AG04450 (cell line): Measurements from ENCODE around the gene OPHN1. TPM values are rescaled to one million over a fixed set of nuclear protein-coding genes. Genes with fewer than 3 reads are reported as not detected.
"Not testable (repeated sequence)": the region's sequence is repeated elsewhere in the genome, so short reads cannot be mapped to it uniquely, and the experiment has no call there.

Source experiments
- CTCF ChIA-PET: fragments of 300-600, 350-600 bp; formaldehyde crosslinking; extraction: SDS; loops from one replicate; lab custom pipeline; 2022; ENCODE audit warnings: antibody characterized with exemption, inconsistent platforms; lab: Charles Lee
- POLR2A ChIA-PET: fragments of 350-600 bp; formaldehyde crosslinking; extraction: SDS; loops from one replicate; lab custom pipeline; 2021; ENCODE audit warnings: antibody characterized with exemption, inconsistent platforms; lab: Yijun Ruan, JAX
- DNase-seq: peaks from one replicate; pipeline ENCODE4 v3.0.0-alpha.2; 2011; ENCODE audit warnings: low read depth, low spot score
- H3K27ac ChIP-seq: one replicate; pipeline ENCODE4 v1.5.1; 2012; ENCODE audit warnings: low read depth, low read length, control low read depth
- H3K27me3 ChIP-seq: one replicate; pipeline ENCODE4 v1.6.0; 2012; ENCODE audit warnings: low read length; ENCODE audit not compliant: control insufficient read depth, insufficient read depth
- H3K4me3 ChIP-seq: 2 replicates; pipeline ENCODE4 v1.5.1; 2011; ENCODE audit warnings: mild to moderate bottlenecking, low read depth, low read length, control low read depth
- H3K9me3 ChIP-seq: 2 replicates; pipeline ENCODE4 v1.5.1; 2012; ENCODE audit warnings: low read length; ENCODE audit not compliant: control insufficient read depth, insufficient read depth
- polyA plus RNA-seq: library from polyadenylated mRNA; depleted of rRNA; stranded (reverse); fragments of >200 nt; gene quantifications from 2 replicates; pipeline ENCODE4 v1.2.3, GENCODE V29; 2011
- TF ChIP-seq, protein P1 (sequence below): IDR thresholded peaks from 2 replicates; pipeline ENCODE4 v1.5.1; 2011; ENCODE audit warnings: low read depth, low read length, control low read depth, inconsistent platforms

OPHN1 gene
- polyA plus RNA-seq, 1 experiment, result 6.7 TPM

GRCh38 chrX:68402094-68402493 is 31.2 kb downstream of the OPHN1 start:
- POLR2A ChIA-PET, result no interaction called here
- DNase-seq, result no peak
- Histone ChIP-seq H3K27me3 (no peaks in the 10 kb centered on the region), H3K27ac (no peak overlapping the region), H3K9me3 (no peaks in the 10 kb centered on the region), H3K4me3 (no peak overlapping the region)
- TF ChIP-seq, protein P1, sequence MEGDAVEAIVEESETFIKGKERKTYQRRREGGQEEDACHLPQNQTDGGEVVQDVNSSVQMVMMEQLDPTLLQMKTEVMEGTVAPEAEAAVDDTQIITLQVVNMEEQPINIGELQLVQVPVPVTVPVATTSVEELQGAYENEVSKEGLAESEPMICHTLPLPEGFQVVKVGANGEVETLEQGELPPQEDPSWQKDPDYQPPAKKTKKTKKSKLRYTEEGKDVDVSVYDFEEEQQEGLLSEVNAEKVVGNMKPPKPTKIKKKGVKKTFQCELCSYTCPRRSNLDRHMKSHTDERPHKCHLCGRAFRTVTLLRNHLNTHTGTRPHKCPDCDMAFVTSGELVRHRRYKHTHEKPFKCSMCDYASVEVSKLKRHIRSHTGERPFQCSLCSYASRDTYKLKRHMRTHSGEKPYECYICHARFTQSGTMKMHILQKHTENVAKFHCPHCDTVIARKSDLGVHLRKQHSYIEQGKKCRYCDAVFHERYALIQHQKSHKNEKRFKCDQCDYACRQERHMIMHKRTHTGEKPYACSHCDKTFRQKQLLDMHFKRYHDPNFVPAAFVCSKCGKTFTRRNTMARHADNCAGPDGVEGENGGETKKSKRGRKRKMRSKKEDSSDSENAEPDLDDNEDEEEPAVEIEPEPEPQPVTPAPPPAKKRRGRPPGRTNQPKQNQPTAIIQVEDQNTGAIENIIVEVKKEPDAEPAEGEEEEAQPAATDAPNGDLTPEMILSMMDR, result no peak
- CTCF ChIA-PET, result no interaction called here

- Histone ChIP-seq H3K9me3 (no peaks in the 10 kb centered on the region), H3K4me3 (no peak overlapping the region), H3K27me3 (no peaks in the 10 kb centered on the region), H3K27ac (no peak overlapping the region)
- CTCF ChIA-PET, result no interaction called here
- POLR2A ChIA-PET, result no interaction called here
- no peak for DNase-seq
- TF ChIP-seq, protein P1, result no peak
Measured at GRCh38 chrX:68398291-68398690, 35.0 kb downstream of the OPHN1 start.

DNA sequence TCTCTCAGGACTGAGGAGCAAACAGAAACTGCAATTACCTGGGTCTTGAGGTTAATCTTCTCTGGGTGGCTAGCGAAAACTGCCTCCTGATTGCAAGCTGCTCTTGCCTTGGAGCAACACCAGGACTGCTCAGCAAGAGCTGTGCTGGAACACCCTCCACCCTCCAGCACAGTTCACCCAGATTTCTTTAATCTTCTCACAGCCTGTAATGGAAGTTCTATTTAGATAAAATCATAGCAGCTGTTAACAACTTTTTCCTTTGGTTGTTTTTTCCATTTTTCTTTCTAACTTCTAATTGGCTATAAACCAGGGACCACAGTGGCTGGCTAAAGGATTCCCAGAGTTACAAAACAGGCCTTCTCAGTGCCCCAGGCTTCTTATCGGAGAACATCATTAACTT is 36.3 kb downstream of the OPHN1 start:
- CTCF ChIA-PET, result interaction anchor here (1.2 kb wide), 1 partner anchor 8 kb away, joined by 4 read pairs; no protein-coding TSS in a partner anchor

DNA sequence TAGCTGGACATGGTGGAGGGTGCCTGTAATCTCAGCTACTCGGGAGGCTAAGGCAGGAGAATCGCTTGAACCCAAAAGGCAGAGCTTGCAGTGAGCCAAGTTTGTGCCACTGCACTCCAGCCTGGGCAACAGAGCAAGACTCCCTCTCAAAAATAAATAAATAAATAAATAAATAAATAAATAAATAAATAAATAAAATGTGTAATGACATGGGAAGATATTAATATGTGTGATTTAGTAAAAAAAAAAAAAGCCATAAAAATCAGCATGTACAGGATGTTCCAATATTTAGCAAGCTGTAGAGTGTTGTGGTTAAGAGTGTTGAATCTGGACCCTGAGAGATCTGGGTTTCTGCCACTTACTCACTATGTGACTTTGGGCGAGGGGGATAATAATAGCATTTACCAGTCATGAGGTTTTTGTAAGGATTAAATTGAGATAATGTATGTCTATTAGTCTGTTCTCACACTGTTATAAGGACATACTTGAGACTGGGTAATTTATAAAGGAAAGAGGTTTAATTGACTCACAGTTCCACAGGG is 43.8 kb downstream of the OPHN1 start:
- H3K9me3 ChIP-seq, H3K27me3 ChIP-seq, H3K4me3 ChIP-seq, POLR2A ChIA-PET, DNase-seq, H3K27ac ChIP-seq: not testable (repeated sequence)
- CTCF ChIA-PET, result interaction anchor here (0.6 kb wide), 1 partner anchor 8 kb away, joined by 4 read pairs; no protein-coding TSS in a partner anchor

More for the DNA sequence above, 36.3 kb downstream of the OPHN1 start:
- H3K4me3 ChIP-seq, result no peak overlapping the region
- DNase-seq, result no peak
- no peaks in the 10 kb centered on the region for H3K27me3 ChIP-seq
- H3K27ac ChIP-seq, result no peak overlapping the region
- POLR2A ChIA-PET, result no interaction called here
- no peaks in the 10 kb centered on the region for H3K9me3 ChIP-seq
- TF ChIP-seq, protein P1, result no peak

DNA sequence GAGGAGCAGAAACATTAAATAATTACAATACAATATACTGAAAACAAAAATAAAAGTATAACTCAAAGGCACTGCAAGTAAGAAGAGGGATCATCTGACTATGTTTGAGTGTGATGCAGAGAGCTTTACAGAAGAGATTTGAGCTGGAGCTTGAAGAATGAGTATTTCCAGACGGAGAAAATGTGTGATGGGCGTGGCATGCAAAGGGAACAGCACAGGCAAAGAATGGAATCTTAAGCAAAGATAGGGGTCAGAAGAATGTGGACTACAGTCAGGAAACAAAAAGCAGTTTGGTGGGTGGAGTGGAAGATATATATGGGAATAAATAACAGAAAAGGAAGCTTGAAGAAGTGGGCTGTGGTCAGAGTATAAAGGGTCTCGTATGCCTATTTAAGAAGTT is 45.5 kb downstream of the OPHN1 start:
- no peak for DNase-seq
- ChIA-PET POLR2A (no interaction called here), CTCF (no interaction called here)
- H3K27ac ChIP-seq, result no peak overlapping the region
- TF ChIP-seq, protein P1, result no peak
- H3K9me3 ChIP-seq, result no peaks in the 10 kb centered on the region
- H3K27me3 ChIP-seq, result no peaks in the 10 kb centered on the region
- H3K4me3 ChIP-seq, result no peak overlapping the region
